HUES48 (cell line): Measurements from ENCODE around the gene SFT2D1.

Experiments
- H3K27ac ChIP-seq: one replicate; pipeline ENCODE4 v1.7.0; 2013; ENCODE audit warnings: low read depth, low read length, inconsistent platforms
- H3K27me3 ChIP-seq: 2 replicates; pipeline ENCODE4 v1.6.1; 2013; ENCODE audit warnings: mild to moderate bottlenecking, low read length; ENCODE audit not compliant: control insufficient read depth, insufficient read depth
- H3K36me3 ChIP-seq: 2 replicates; pipeline ENCODE4 v1.6.1; 2013; ENCODE audit warnings: low read length; ENCODE audit not compliant: control insufficient read depth, insufficient read depth
- H3K4me1 ChIP-seq: 2 replicates; pipeline ENCODE4 v1.6.1; 2013; ENCODE audit warnings: mild to moderate bottlenecking, low read length; ENCODE audit not compliant: control insufficient read depth, insufficient read depth
- H3K4me3 ChIP-seq: 2 replicates; pipeline ENCODE4 v1.5.1; 2013; ENCODE audit warnings: mild to moderate bottlenecking, low read depth, low read length
- H3K9ac ChIP-seq: 2 replicates; pipeline ENCODE4 v1.6.1; 2013; ENCODE audit warnings: mild to moderate bottlenecking, low read depth, low read length, moderate library complexity
- H3K9me3 ChIP-seq: 2 replicates; pipeline ENCODE4 v1.6.1; 2013; ENCODE audit warnings: low read length; ENCODE audit not compliant: control insufficient read depth, insufficient read depth

SFT2D1 gene

DNA sequence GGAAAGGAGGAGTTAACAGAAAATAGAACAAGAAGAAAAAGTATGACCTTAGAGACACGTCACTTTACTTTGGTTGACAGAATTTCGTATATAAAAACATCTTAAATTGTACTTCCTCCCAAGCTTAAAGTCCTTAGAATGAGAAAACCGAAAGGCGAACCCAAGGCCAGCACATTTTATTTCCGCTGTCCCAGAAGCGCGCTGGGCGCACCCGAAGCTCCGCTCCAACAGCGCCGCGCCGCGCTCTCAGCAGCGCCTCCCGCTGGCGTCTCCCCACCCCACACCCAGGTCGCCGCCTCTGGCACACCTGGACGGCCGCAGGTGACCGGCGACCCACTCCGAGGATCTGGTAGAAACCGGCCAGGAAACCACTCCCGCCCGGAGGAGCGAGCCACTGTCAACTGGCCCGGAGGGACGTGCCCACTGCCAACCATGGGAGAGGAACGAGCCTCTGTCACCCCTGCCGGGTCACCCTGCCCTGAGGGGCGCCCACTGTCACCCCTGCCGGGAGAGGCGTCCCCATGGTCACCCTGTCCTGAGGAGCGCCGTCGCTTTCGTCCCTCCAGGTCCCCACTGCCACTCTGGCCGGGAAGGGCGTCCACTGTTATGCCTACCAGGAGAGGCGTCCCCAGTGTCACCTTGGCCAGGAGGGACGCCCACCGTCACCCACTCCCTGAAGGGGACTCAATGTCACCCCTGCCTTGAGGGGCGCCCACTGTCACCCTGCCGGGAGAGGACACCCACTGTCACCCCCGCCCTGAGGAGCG is 39.6 kb upstream of the SFT2D1 start:
- Histone ChIP-seq H3K9me3 (no peaks in the 10 kb centered on the region), H3K36me3 (no peaks in the 10 kb centered on the region), H3K4me3 (peak overlapping the region; percentile 81), H3K27ac (no peak overlapping the region), H3K9ac (peak overlapping the region; percentile 26), H3K27me3 (no peaks in the 10 kb centered on the region; the same call in 1 of the 2 replicates), H3K4me1 (0 out of 2 replicates have a peak, but pooled peaks cover 4% of the 10 kb centered on the region)

DNA sequence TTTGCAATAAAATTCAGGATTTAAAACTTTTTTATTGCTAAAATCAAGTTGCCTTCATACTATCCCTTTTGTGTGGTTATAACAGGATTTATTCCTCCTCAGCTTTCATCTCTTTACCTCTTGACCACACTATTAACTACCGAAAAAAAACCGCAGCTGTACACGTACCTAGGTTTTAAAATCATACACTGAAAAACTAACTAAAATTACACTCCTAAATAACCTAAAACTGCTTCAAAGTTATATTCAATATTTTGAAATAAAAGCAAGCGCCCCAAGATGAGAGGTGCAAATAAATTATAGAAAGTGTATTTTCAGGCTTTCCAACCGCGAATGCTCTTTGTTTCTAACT is 39.0 kb upstream of the SFT2D1 start:
- H3K27ac ChIP-seq, result no peak overlapping the region
- H3K36me3 ChIP-seq, result no peaks in the 10 kb centered on the region
- peak overlapping the region; percentile 81 for H3K4me3 ChIP-seq
- 0 out of 2 replicates have a peak, but pooled peaks cover 4% of the 10 kb centered on the region for H3K4me1 ChIP-seq
- H3K9me3 ChIP-seq, result no peaks in the 10 kb centered on the region
- H3K9ac ChIP-seq, result peak overlapping the region; percentile 26
- H3K27me3 ChIP-seq, result no peaks in the 10 kb centered on the region; the same call in 1 of the 2 replicates

DNA sequence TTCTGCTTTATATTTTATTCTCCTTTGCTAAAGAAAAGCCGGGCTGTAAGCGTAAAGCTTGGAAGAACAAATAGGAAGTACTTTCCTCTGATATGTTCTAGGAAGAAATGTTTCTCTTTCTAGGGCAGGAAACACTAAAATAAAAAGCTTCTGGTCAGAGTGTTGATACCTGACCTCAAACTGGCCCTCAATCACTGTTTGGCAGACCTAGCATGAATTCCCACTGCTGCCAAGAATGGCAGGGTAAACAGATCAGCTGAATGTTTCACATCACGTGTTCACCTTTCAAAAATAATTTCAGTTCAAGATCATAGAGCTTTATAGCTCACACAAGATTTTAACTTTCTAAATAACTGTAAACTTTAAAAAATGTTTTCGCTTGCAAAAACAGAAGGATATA is 37.5 kb upstream of the SFT2D1 start:
- H3K27ac ChIP-seq, result no peak overlapping the region
- H3K4me3 ChIP-seq, result no peak overlapping the region
- no peaks in the 10 kb centered on the region; the same call in 1 of the 2 replicates for H3K27me3 ChIP-seq
- H3K9ac ChIP-seq, result no peak overlapping the region
- peaks cover 8% of the 10 kb centered on the region for H3K4me1 ChIP-seq
- no peaks in the 10 kb centered on the region for H3K9me3 ChIP-seq
- no peaks in the 10 kb centered on the region for H3K36me3 ChIP-seq

DNA sequence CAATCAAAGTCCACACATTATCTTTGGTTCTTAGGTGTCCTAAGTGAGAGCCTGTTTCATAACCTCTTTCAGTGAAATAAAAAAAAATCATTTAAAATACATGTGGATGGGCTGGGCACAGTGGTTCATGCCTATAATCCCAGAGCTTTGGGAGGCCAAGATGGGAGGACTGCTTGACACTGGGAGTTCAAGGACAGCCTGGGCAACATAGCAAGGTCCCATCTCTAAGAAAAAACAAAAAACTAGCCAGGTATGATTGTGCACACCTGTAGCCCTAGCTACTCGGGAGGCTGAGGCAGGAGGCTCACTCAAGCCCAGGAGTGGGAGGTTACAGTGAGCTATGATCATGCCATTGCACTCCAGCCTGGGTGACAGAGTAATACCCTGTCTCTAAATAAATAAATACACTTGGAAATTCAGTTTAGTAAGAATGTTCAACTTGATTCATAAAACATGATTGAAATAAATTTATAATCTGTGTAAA is 36.8 kb upstream of the SFT2D1 start:
- H3K36me3 ChIP-seq, result no peaks in the 10 kb centered on the region
- H3K4me1 ChIP-seq, result peaks cover 8% of the 10 kb centered on the region
- no peaks in the 10 kb centered on the region for H3K9me3 ChIP-seq
- no peak overlapping the region for H3K9ac ChIP-seq
- no peak overlapping the region for H3K27ac ChIP-seq
- no peaks in the 10 kb centered on the region; the same call in 1 of the 2 replicates for H3K27me3 ChIP-seq
- no peak overlapping the region for H3K4me3 ChIP-seq

DNA sequence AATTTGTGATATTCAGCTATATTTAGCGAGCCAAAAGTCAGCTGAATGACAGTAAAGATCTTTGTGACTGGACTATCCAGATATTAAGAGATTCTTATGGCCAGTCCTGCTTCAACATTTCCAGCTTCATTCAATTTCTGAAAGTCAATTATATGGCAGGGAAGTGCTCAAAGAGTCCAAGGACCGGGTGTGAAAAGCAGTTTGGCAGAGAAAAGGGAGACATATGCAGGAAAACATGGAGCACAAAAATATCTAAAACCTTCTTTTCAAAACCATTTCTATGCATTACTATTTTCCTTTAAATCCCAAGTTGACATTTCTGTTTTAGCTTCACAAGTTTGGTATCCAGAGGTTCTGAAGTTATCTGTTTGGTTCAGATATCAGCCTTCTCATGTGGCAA is 35.4 kb upstream of the SFT2D1 start:
- Histone ChIP-seq H3K36me3 (no peaks in the 10 kb centered on the region), H3K27me3 (no peaks in the 10 kb centered on the region; the same call in 1 of the 2 replicates), H3K27ac (no peak overlapping the region), H3K9ac (no peak overlapping the region), H3K4me3 (no peak overlapping the region), H3K9me3 (no peaks in the 10 kb centered on the region), H3K4me1 (peaks cover 8% of the 10 kb centered on the region)

DNA sequence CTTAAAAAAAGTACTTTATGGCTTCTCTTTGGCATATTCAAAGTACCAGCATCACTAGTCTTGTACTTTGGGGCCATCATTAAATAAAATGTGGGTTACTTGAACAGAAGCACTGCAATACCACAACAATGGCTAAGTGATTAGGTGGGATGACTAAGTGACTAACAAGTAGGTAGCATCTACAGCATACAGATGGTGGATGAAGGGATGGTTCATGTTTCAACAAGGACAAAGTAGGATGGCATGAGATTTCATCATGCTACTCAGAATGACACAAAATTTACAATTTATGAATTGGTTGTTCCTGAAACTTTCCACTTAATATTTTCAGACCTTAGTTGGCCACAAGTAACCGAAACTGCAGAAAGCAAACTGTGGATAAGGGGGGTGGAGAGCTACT is 32.7 kb upstream of the SFT2D1 start:
- Histone ChIP-seq H3K27ac (no peak overlapping the region), H3K4me3 (no peak overlapping the region), H3K4me1 (peaks cover 4% of the 10 kb centered on the region), H3K9me3 (no peaks in the 10 kb centered on the region), H3K9ac (no peak overlapping the region), H3K27me3 (no peaks in the 10 kb centered on the region), H3K36me3 (no peaks in the 10 kb centered on the region)

DNA sequence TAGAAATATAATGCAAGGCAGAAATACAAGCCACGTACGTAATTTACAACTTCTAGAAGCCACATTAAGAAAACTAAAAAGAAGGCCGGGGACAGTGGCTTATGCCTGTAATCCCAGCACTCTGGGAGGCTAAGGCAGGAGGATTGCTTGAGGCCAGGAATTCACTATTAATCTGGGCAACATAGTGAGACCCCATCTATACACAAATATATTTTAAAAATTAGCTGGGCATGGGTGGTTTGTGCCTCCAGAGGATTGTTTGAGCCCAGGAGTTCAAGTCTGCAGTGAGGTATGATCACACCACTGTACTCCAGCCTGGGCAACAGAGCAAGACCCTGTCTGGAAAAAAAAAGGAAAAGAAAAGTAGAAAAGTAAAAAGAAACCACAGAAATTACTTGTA is 28.1 kb upstream of the SFT2D1 start:
- Histone ChIP-seq H3K27me3 (no peaks in the 10 kb centered on the region), H3K9me3 (no peaks in the 10 kb centered on the region), H3K9ac (no peak overlapping the region)

DNA sequence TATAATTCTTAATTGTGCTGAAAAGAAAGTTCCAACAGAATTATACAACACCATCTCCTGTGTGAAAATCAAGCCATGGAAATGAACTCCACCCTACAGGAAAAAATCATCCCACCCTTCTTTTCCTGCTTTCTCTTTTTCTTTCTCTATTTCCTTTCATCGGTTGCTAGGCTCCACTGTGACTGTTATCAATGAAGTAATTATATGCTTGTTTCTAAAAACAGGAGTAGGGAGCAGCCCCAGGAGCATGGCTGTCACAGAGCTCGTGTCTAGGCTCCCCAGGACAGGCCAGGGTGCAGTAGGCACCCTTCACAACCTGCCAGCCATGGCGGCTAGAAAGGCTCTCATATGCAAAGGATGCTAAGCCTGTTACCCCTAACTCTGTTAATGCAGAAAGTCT is 27.4 kb upstream of the SFT2D1 start:
- no peak overlapping the region for H3K27ac ChIP-seq
- H3K4me1 ChIP-seq, result peaks cover 34% of the 10 kb centered on the region
- no peaks in the 10 kb centered on the region for H3K27me3 ChIP-seq
- no peak overlapping the region for H3K9ac ChIP-seq
- no peaks in the 10 kb centered on the region for H3K36me3 ChIP-seq
- no peaks in the 10 kb centered on the region for H3K9me3 ChIP-seq
- H3K4me3 ChIP-seq, result no peak overlapping the region

More for the DNA sequence above, 28.1 kb upstream of the SFT2D1 start:
- H3K4me3 ChIP-seq, result no peak overlapping the region
- peaks cover 31% of the 10 kb centered on the region for H3K4me1 ChIP-seq
- no peaks in the 10 kb centered on the region for H3K36me3 ChIP-seq
- no peak overlapping the region for H3K27ac ChIP-seq

DNA sequence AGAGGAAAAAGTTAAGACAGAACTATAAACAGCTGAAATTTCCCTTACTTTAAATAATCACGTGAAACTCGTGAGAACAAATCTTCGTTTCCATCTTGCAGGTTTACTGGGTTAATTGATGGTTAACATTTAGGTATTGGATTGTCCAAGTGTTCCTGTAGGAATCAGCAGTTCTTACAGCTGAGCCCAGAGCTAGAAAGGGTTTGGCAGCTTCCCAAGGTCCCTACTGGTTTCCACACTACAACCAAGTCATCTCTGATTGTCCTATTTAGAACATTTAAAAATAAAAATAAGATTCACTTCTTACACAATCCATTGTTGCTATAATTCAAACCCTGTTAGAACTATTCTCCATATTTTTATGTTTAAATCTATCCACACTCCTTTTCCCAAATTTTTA is 24.6 kb upstream of the SFT2D1 start:
- Histone ChIP-seq H3K4me1 (peaks cover 42% of the 10 kb centered on the region), H3K27ac (peak overlapping the region; percentile 36), H3K9me3 (no peaks in the 10 kb centered on the region), H3K36me3 (0 out of 2 replicates have a peak, but pooled peaks cover 5% of the 10 kb centered on the region), H3K27me3 (no peaks in the 10 kb centered on the region), H3K9ac (no peak overlapping the region), H3K4me3 (no peak overlapping the region)

DNA sequence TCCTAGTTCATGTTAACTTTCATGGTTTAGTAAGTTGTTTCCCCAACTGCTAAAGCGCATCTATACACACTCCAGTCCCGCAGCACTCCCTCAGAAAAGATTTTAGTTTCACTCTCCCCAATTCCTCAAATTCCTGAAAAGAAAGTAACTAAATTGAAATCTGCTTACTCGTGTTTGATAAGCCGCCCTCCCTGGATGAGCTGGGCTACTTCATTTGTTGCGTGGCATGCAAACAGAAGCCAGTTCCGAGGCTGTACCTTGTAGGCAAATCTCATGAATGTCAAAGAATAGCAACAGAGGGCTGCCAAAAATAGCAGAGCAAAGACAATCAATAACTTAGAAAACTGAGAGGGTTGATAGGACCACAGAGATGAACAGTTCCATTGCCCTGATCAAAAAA is 23.5 kb upstream of the SFT2D1 start:
- Histone ChIP-seq H3K27ac (peak overlapping the region; percentile 95), H3K4me1 (peaks cover 42% of the 10 kb centered on the region), H3K9me3 (no peaks in the 10 kb centered on the region), H3K4me3 (peak overlapping the region; percentile 43), H3K36me3 (0 out of 2 replicates have a peak, but pooled peaks cover 5% of the 10 kb centered on the region), H3K27me3 (no peaks in the 10 kb centered on the region), H3K9ac (peak overlapping the region; percentile 48)

DNA sequence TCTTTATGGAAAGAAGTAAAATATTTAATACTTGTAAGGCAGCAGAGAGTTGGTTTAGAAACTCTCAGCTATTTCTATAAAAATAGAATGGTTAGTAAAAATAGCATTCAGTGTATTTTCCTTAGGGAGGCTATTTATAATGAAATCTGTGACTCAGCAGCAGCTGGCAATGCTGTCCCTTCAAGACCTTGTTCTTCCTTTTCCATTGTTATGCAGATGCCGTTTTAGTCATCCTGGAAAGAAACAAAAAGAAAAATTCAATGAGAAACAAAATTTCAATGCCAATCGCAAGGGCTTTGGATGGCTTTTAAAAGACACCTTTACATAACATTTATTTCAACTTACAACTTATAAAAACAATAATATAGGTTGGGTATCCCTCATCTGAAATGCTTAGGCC is 22.9 kb upstream of the SFT2D1 start:
- Histone ChIP-seq H3K4me1 (peaks cover 46% of the 10 kb centered on the region), H3K9ac (peak overlapping the region; percentile 48; the same call in 1 of the 2 replicates), H3K36me3 (0 out of 2 replicates have a peak, but pooled peaks cover 5% of the 10 kb centered on the region), H3K27ac (peak overlapping the region; percentile 95), H3K9me3 (no peaks in the 10 kb centered on the region), H3K4me3 (peak overlapping the region; percentile 43), H3K27me3 (no peaks in the 10 kb centered on the region)
